Epithelial cell of esophagus (primary cell): Measurements from ENCODE around the gene CRYGA.

ENCODE experiments used
- DNase-seq: peaks from one replicate; pipeline ENCODE4 v3.0.0; 2010; ENCODE audit warnings: low read depth
- H3K4me3 ChIP-seq: 2 replicates; pipeline ENCODE4 v1.5.1; 2011; ENCODE audit warnings: mild to moderate bottlenecking, low read length, control low read depth
- CTCF ChIP-seq: IDR thresholded peaks from 2 replicates; pipeline ENCODE4 v1.5.1; 2011; ENCODE audit warnings: low read depth, mild to moderate bottlenecking, low read length, control low read depth, inconsistent platforms; ENCODE audit not compliant: insufficient read depth; ENCODE audit errors: missing control alignments

CRYGA gene

GRCh38 chr2:208135794-208136715, 27.3 kb downstream of the CRYGA start:
- no peak overlapping the region for H3K4me3 ChIP-seq
- no peak for TF ChIP-seq CTCF
- DNase-seq = no peak

DNA sequence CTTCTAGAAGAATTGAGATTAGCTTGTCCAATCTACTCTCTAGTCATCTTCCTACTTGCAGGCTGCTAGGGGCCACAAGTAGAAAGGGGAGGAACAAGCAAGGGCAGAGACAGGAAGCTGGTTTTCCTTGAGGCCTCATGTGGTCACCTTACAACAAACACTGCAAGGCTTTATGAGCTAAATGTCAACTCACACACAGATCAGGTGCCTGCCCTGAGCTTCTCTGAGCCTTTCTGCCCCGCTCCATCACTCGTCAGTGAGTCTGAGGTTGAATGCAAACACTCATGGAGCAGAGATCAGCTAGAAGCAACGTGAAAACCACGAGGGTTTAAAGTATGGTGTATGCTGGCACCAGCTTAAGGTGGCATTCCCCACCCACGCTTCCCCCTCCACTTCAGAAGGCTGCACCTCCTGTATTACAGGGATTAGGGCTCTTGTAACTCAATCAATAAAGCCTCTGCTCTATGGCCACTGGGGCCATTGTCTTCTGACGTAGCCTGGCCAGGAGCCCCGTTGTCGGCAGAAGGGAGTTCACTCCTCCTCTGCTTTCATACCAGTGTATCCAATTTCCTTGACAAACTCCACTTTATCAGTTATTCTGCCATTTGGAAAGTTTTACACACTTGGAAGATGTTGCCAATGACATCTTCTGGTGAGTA, 28.3 kb downstream of the CRYGA start:
- no peak for TF ChIP-seq CTCF
- DNase-seq = no peak
- no peak overlapping the region for H3K4me3 ChIP-seq

GRCh38 chr2:208130712-208131110, 32.7 kb downstream of the CRYGA start:
- no peak for DNase-seq
- TF ChIP-seq CTCF = no peak
- no peak overlapping the region for H3K4me3 ChIP-seq

- TF ChIP-seq CTCF = no peak
- peak; percentile 37 for DNase-seq
- H3K4me3 ChIP-seq = no peak within 1 kb of the TSS
These were observed 33.4 kb downstream of the CRYGA start, which contains the start of gene CRYGC for GRCh38 chr2:208129744-208130711. CRYGC (minus strand) TSS chr2:208129828; CDS start chr2:208129792, 36 bp downstream.

- no peak for DNase-seq
- no peak for TF ChIP-seq CTCF
- H3K4me3 ChIP-seq = no peak overlapping the region
These were observed 35.3 kb downstream of the CRYGA start for GRCh38 chr2:208128136-208128535.

GRCh38 chr2:208127090-208127489, 36.3 kb downstream of the CRYGA start:
- no peak for DNase-seq
- no peak overlapping the region for H3K4me3 ChIP-seq
- no peak for TF ChIP-seq CTCF
